Keratinocyte (primary cell): Measurements from ENCODE around the gene NES. TPM values are rescaled to one million over a fixed set of nuclear protein-coding genes. Genes with fewer than 3 reads are reported as not detected.
A peak's percentile ranks its signal among the peaks of the same experiment; 100 is the strongest.

Source experiments
- DNase-seq: peaks from one replicate; pipeline ENCODE4 v3.0.0-alpha.2; 2011; ENCODE audit warnings: low read depth, missing footprints, low spot score
- FAIRE-seq: peaks from 2 replicates; lab custom pipeline; 2011; peaks lifted over from hg19 to GRCh38; lab: Jason Lieb, UNC
- H2AFZ ChIP-seq: 2 replicates; pipeline ENCODE4 v1.6.0; 2012; ENCODE audit warnings: low read length, control low read depth, inconsistent platforms; ENCODE audit not compliant: control insufficient read depth
- H3K27ac ChIP-seq: 2 replicates; pipeline ENCODE4 v1.5.1; 2011; ENCODE audit warnings: low read length; ENCODE audit not compliant: control insufficient read depth, insufficient read depth
- H3K27me3 ChIP-seq: 3 replicates; pipeline ENCODE4 v1.6.0; 2011; ENCODE audit warnings: low read length; ENCODE audit not compliant: control insufficient read depth, insufficient read depth; ENCODE audit errors: extremely low read depth
- H3K36me3 ChIP-seq, 2 experiments: 2 replicates in 1 of 2; 3 replicates in 1 of 2; pipeline ENCODE4 v1.5.1; 2011; ENCODE audit warnings: low read length in 2 of 2, mild to moderate bottlenecking in 1 of 2; ENCODE audit not compliant: control insufficient read depth in 2 of 2, insufficient read depth in 2 of 2; ENCODE audit errors: extremely low read depth in 1 of 2
- H3K4me1 ChIP-seq: 3 replicates; pipeline ENCODE4 v1.5.1; 2011; ENCODE audit warnings: low read length; ENCODE audit not compliant: control insufficient read depth, insufficient read depth; ENCODE audit errors: extremely low read depth
- H3K4me2 ChIP-seq: 3 replicates; pipeline ENCODE4 v1.6.0; 2011; ENCODE audit warnings: low read depth, low read length; ENCODE audit not compliant: control insufficient read depth, insufficient read depth; ENCODE audit errors: extremely low read depth
- H3K4me3 ChIP-seq, 3 experiments: fragments of 200-600 bp in 1 of 3; sonication (generic) in 1 of 3; 2 replicates in 2 of 3; 3 replicates in 1 of 3; pipeline ENCODE4 v1.5.1; 2011 to 2016; ENCODE audit warnings: low read length in 3 of 3, mild to moderate bottlenecking in 3 of 3, control low read depth in 2 of 3, inconsistent platforms in 1 of 3, low read depth in 1 of 3, mixed read lengths in 1 of 3, mixed run types in 1 of 3, moderate library complexity in 1 of 3; ENCODE audit not compliant: control insufficient read depth in 2 of 3, insufficient read depth in 2 of 3; ENCODE audit errors: extremely low read depth in 1 of 3
- H3K79me2 ChIP-seq: 2 replicates; pipeline ENCODE4 v1.6.0; 2012; ENCODE audit warnings: low read length; ENCODE audit not compliant: control insufficient read depth, insufficient read depth
- H3K9ac ChIP-seq: 3 replicates; pipeline ENCODE4 v1.6.0; 2011; ENCODE audit warnings: low read length; ENCODE audit not compliant: control insufficient read depth, insufficient read depth; ENCODE audit errors: extremely low read depth
- H3K9me1 ChIP-seq: 3 replicates; pipeline ENCODE4 v1.6.0; 2011; ENCODE audit warnings: low read length; ENCODE audit not compliant: control insufficient read depth, insufficient read depth; ENCODE audit errors: extremely low read depth
- H3K9me3 ChIP-seq: 2 replicates; pipeline ENCODE4 v1.5.1; 2012; ENCODE audit warnings: low read depth, low read length; ENCODE audit not compliant: control insufficient read depth
- H4K20me1 ChIP-seq: 3 replicates; pipeline ENCODE4 v1.6.0; 2011; ENCODE audit warnings: low read length; ENCODE audit not compliant: control insufficient read depth, insufficient read depth; ENCODE audit errors: extremely low read depth
- EZH2 ChIP-seq: IDR thresholded peaks from one replicate; pipeline ENCODE4 v1.6.1; 2012; ENCODE audit warnings: inconsistent platforms, mild to moderate bottlenecking, low read length, moderate library complexity
- dilution Hi-C: fragments of 300-500 bp; cut with MboI; formaldehyde crosslinking; loops from one replicate; pipeline ENCODE4 v1.7.0; 2020; ENCODE audit warnings: low sequenced_read_pairs; ENCODE audit not compliant: extremely low pct_ligation_motif_present
- polyA plus RNA-seq, 5 experiments: library from polyadenylated mRNA; depleted of rRNA in 3 of 5; stranded (reverse) in 3 of 5; stranded (forward) in 1 of 5; unstranded in 1 of 5; fragments of >200 nt; gene quantifications; 1 replicate in 1 of 5; 2 replicates in 3 of 5; 3 replicates in 1 of 5; pipeline versions ENCODE4 v1.2.1 to v1.2.3, GENCODE V29; 2011 to 2012; ENCODE audit warnings: missing spikeins in 2 of 5, low read depth in 1 of 5, low replicate concordance in 1 of 5
- TF ChIP-seq, protein P1 (sequence below), 3 experiments: IDR thresholded peaks in 1 of 3; conservative IDR thresholded peaks in 1 of 3; optimal IDR thresholded peaks in 1 of 3; 2 replicates in 2 of 3; 3 replicates in 1 of 3; pipeline versions ENCODE3 to v1.5.1; 2011; ENCODE audit warnings: low read length in 3 of 3, mild to moderate bottlenecking in 3 of 3, moderate library complexity in 2 of 3, control low read depth in 1 of 3, inconsistent platforms in 1 of 3; ENCODE audit not compliant: insufficient read depth in 2 of 3; ENCODE audit errors: extremely low read depth in 1 of 3

The NES gene
- polyA plus RNA-seq, 1 donor (not counting 4 experiments of a cell fraction or from before 2014, with no cell fraction given) = not detected

DNA sequence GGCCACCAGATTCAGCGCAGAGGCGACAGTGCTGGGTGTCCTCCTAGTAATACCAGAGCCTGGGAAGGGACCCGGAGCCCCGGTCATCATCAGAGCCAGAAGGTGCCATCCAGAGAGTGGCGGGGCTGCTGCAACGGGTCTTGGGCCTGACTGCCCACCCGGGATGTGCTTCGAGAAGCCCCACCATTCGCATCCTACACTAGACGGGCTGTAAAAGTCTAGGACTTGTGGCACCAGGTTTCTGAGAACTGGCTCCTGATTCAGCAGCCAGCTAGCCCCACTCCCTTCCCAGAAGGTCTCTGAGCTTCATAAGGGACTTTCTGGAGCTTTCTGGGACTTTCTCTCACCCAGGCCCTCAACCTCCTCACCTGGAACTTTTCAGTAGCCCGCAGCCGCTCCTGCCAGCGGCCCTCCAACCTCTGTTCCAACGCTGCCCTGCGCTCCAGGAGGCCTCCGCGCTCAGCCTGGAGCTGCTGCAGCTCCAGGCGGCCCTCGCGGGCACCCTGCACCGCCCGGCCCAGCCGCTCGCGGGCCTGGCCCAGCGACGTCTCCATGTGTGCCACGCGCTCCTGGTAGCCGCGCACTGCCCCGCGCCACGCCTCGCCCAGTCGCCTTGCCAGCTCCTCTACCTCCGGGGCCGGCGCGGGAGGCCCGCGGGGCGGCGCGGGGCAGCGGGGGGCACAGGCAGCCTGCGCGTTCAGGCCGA is 940 bp downstream of the NES start:
- peaks cover 71% of the 10 kb centered on the region for H3K27me3 ChIP-seq
- no peaks in the 10 kb centered on the region for H3K9me3 ChIP-seq
- no peaks in the 10 kb centered on the region for H3K79me2 ChIP-seq
- TF ChIP-seq, protein P1, sequence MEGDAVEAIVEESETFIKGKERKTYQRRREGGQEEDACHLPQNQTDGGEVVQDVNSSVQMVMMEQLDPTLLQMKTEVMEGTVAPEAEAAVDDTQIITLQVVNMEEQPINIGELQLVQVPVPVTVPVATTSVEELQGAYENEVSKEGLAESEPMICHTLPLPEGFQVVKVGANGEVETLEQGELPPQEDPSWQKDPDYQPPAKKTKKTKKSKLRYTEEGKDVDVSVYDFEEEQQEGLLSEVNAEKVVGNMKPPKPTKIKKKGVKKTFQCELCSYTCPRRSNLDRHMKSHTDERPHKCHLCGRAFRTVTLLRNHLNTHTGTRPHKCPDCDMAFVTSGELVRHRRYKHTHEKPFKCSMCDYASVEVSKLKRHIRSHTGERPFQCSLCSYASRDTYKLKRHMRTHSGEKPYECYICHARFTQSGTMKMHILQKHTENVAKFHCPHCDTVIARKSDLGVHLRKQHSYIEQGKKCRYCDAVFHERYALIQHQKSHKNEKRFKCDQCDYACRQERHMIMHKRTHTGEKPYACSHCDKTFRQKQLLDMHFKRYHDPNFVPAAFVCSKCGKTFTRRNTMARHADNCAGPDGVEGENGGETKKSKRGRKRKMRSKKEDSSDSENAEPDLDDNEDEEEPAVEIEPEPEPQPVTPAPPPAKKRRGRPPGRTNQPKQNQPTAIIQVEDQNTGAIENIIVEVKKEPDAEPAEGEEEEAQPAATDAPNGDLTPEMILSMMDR (optimal IDR thresholded peaks at IDR 0.05 in 1 of 3, IDR thresholded peaks at IDR 0.05 in 1 of 3, conservative IDR thresholded peaks at IDR 0.05 in 1 of 3; ENCODE audit: extremely low read depth in 1 of 3, insufficient read depth in 2 of 3, low read length in 3 of 3) = no peak
- TF ChIP-seq EZH2 = peak; percentile 8
- H3K9me1 ChIP-seq = no peaks in the 10 kb centered on the region
- dilution Hi-C loops = no loop called here
- no peaks in the 10 kb centered on the region for H3K36me3 ChIP-seq
- H2AFZ ChIP-seq = no peak overlapping the region
- H3K4me3 ChIP-seq = no peak overlapping the region
- no peak overlapping the region for H3K9ac ChIP-seq
- no peaks in the 10 kb centered on the region for H4K20me1 ChIP-seq
- H3K4me1 ChIP-seq = peaks cover 6% of the 10 kb centered on the region
- FAIRE-seq (no peak), DNase-seq (no peak)
- H3K27ac ChIP-seq = no peak overlapping the region
- H3K4me2 ChIP-seq = no peak overlapping the region

DNA sequence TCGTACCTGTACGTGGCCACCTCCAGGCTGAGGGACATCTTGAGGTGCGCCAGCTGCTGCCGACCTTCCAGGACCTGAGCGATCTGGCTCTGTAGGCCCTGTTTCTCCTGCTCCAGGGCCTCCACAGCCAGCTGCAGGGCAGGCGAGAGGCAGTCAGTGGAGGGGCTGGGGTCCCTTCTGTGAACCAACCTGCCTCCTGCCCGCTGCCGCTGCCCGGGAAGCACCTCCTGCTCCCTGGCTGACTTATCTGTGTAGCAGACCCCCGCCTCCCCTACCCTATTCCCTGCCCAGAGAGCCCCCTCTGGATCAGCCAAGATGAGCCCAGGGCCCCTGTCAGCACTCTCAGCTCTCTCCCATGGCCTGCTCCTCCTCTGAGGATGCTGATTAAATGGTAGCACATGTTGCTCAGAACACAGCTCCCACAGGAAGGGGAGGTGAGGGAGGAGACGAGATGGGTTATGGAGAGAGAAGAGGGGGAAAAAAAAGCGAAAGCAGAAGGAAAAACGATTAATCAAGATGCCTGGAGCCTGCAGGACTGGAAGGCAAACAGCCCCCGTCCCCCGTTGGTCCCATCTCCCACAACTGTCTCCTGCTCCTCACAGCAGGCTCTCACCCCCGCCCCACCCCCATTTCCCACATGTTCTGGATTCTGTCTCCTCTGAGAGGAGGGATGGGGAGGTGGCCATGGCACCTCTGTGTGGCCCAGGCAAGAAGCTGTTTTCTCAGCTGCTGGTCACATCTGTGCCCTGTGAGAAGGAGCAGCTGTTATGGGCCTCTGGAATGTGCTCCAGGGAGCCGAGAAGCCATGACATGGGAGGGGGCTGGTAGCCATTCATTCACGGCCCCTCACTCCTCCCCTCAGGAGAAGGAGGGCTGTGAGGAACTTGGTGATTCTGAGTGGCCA is 1.7 kb downstream of the NES start:
- FAIRE-seq = no peak
- no peak for TF ChIP-seq EZH2
- TF ChIP-seq, protein P1 (optimal IDR thresholded peaks at IDR 0.05 in 1 of 3, IDR thresholded peaks at IDR 0.05 in 1 of 3, conservative IDR thresholded peaks at IDR 0.05 in 1 of 3; ENCODE audit: extremely low read depth in 1 of 3, insufficient read depth in 2 of 3, low read length in 3 of 3) = no peak
- no peaks in the 10 kb centered on the region for H3K9me3 ChIP-seq
- no peak overlapping the region for H3K4me3 ChIP-seq
- dilution Hi-C loops = no loop called here
- no peaks in the 10 kb centered on the region for H4K20me1 ChIP-seq
- no peaks in the 10 kb centered on the region for H3K79me2 ChIP-seq
- no peak overlapping the region for H3K4me2 ChIP-seq
- H3K36me3 ChIP-seq = no peaks in the 10 kb centered on the region
- H3K4me1 ChIP-seq = peaks cover 6% of the 10 kb centered on the region
- no peak overlapping the region for H2AFZ ChIP-seq
- peaks cover 75% of the 10 kb centered on the region for H3K27me3 ChIP-seq
- H3K9ac ChIP-seq = no peak overlapping the region
- no peak for DNase-seq
- H3K9me1 ChIP-seq = no peaks in the 10 kb centered on the region
- no peak overlapping the region for H3K27ac ChIP-seq
